Endometrium (tissue), 2 donors: ENCODE measurements around the gene WFIKKN2.
"Not testable (repeated sequence)": the region's sequence is repeated elsewhere in the genome, so short reads cannot be mapped to it uniquely, and the experiment has no call there.

Experiments used
- FAIRE-seq: peaks from 2 replicates; lab custom pipeline; 2012; peaks lifted over from hg19 to GRCh38; lab: Jason Lieb, UNC
- donor health status: control.
- donor health status: control.

Gene WFIKKN2

GRCh38 chr17:50855708-50856330 lies 20.4 kb downstream of the WFIKKN2 start:
- FAIRE-seq, result no peak

- FAIRE-seq, result no peak
Measured at GRCh38 chr17:50856431-50856830, 21.0 kb downstream of the WFIKKN2 start.

GRCh38 chr17:50858486-50859225 lies 23.3 kb downstream of the WFIKKN2 start:
- FAIRE-seq, result no peak

GRCh38 chr17:50859727-50860126 lies 24.3 kb downstream of the WFIKKN2 start:
- not testable (repeated sequence) for FAIRE-seq

- FAIRE-seq, result no peak
Measured at GRCh38 chr17:50861334-50861676, 25.9 kb downstream of the WFIKKN2 start.

GRCh38 chr17:50861822-50862528 lies 26.6 kb downstream of the WFIKKN2 start:
- no peak for FAIRE-seq

- FAIRE-seq, result no peak
Measured at GRCh38 chr17:50863221-50863843, 27.9 kb downstream of the WFIKKN2 start.

- FAIRE-seq, result no peak
Measured at GRCh38 chr17:50863931-50864330, 28.5 kb downstream of the WFIKKN2 start.

- no peak for FAIRE-seq
Measured at GRCh38 chr17:50864747-50865059, 29.3 kb downstream of the WFIKKN2 start.

- FAIRE-seq, result no peak
Measured at GRCh38 chr17:50865060-50865867, 29.9 kb downstream of the WFIKKN2 start.

- no peak for FAIRE-seq
Measured at GRCh38 chr17:50865868-50866260, 30.5 kb downstream of the WFIKKN2 start.

- FAIRE-seq, result no peak
Measured at GRCh38 chr17:50866261-50866949, 31.0 kb downstream of the WFIKKN2 start, which contains the start of gene TOB1. Gene TOB1, minus strand, starts transcription at chr17:50866354. Its CDS starts 2,337 bp downstream, at chr17:50864017.

- FAIRE-seq, result no peak
Measured at GRCh38 chr17:50866950-50867362, 31.6 kb downstream of the WFIKKN2 start.

- FAIRE-seq, result peak; percentile 82
Measured at GRCh38 chr17:50867363-50868139, 32.2 kb downstream of the WFIKKN2 start.

GRCh38 chr17:50868140-50868438 lies 32.7 kb downstream of the WFIKKN2 start:
- peak; percentile 80 for FAIRE-seq

GRCh38 chr17:50868602-50869001 lies 33.2 kb downstream of the WFIKKN2 start:
- no peak for FAIRE-seq

- FAIRE-seq, result no peak
Measured at GRCh38 chr17:50871364-50871763, 36.0 kb downstream of the WFIKKN2 start.

- FAIRE-seq, result no peak
Measured at GRCh38 chr17:50871898-50872297, 36.5 kb downstream of the WFIKKN2 start.

- no peak for FAIRE-seq
Measured at GRCh38 chr17:50872710-50873424, 37.5 kb downstream of the WFIKKN2 start.

GRCh38 chr17:50875074-50875473 lies 39.7 kb downstream of the WFIKKN2 start:
- FAIRE-seq, result no peak
